ENCODE measurements around the gene PDLIM3. TPM values are rescaled to one million over a fixed set of nuclear protein-coding genes. Genes with fewer than 3 reads are reported as not detected.
A peak's percentile ranks its signal among the peaks of the same experiment; 100 is the strongest.

PDLIM3 gene
- total and polyA plus RNA-seq, 2 of the 13 experiments (the other 11 are each of a cell fraction or from before 2014, with no cell fraction given): 5.9 to 14.0 TPM

DNA sequence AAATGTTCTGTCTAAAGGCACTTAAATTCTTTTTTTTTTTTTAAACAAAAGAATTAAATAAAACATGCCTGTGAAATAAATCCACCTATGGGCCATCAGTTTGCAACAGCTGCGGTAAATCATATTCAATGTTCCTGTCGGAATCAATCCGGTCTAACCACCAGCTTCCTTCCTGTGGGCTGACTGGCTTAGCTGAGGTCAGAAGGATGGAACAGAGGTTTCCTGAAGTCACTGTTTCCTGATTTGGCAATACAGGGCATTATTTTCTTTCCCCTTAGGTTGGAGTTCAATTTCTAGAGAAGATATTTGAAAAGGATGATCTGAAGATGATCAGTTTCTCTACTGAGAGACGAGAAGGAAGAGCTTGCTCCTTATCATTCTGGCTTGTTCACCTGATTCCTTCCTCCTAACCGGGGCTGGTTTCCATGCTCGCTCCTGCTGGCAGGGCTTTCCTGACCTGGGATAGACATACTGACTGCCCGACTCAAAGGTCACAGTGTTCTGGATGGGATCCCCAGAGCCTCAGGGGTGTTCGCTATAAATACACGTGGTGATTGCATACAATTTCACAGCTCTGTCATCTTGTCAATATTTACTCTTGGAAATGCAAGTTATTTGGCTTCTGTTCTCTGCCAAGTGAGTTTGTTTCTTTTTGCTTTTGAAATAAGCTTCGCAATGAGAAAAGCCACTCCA is 21.7 kb downstream of the PDLIM3 start:
- ATAC-seq (peak; percentile 100), DNase-seq (ENCODE audit: low spot score) (peak; percentile 73), FAIRE-seq (peak; percentile 74)
- Histone ChIP-seq H3K4me3 (replicated peaks in 1 of 3; ENCODE audit: insufficient read depth in 1 of 3, low read depth in 2 of 3, low read length in 3 of 3) (peak overlapping the region in 2 of 3 experiments; percentile 19 to 24; a peak in 4 of 6 replicates), H3K27ac (ENCODE audit: extremely low read length, insufficient read depth, low read length) (peak overlapping the region; percentile 59), H3K9me3 (ENCODE audit: low read length) (no peaks in the 10 kb centered on the region), H3K27me3 (ENCODE audit: control insufficient read depth in 1 of 2, insufficient read depth in 2 of 2, low read length in 2 of 2) (no peaks in the 10 kb centered on the region), H4K20me1 (ENCODE audit: insufficient read depth, low read length) (no peaks in the 10 kb centered on the region), H2AFZ (ENCODE audit: low read length) (no peak overlapping the region), H3K79me2 (ENCODE audit: insufficient read depth, low read length) (no peaks in the 10 kb centered on the region), H3K36me3 (replicated peaks in 1 of 2; ENCODE audit: control insufficient read depth in 1 of 2, insufficient read depth in 2 of 2, low read length in 2 of 2) (no peaks in the 10 kb centered on the region), H3K4me2 (ENCODE audit: low read depth, low read length) (peak overlapping the region; percentile 69), H3K9ac (ENCODE audit: insufficient read depth, low read depth, low read length) (peak overlapping the region; percentile 38; the same call in 1 of the 2 replicates), H3K4me1 (ENCODE audit: insufficient read depth, low read length) (peaks cover 23% of the 10 kb centered on the region)
- ChIA-PET CTCF (ENCODE audit: low intra/inter-chr PET ratio, low total read pairs) (no interaction called here), POLR2A (interaction anchor here (1.2 to 1.5 kb wide), 6 partner anchors 10 to 53 kb away, joined by 3 to 8 read pairs (median 4); partner anchors contain the start of gene PDLIM3)
- in situ Hi-C loops (cut with HindIII; ENCODE audit: extremely low pct_ligation_motif_present, low pct_unique_long_range_greater_than_20kb) (loop anchor here (10.0 kb wide), 1 partner anchor 81 kb away; no protein-coding TSS in a partner anchor), intact Hi-C loops (cut with micrococcal nuclease; ENCODE audit: unreplicated experiment) (loop anchor here (5.0 kb wide), 1 partner anchor 41 kb away; the partner anchor contains the start of gene CCDC110)
- 10% methylated on average over 10 of the region's 10 CpGs for WGBS (ENCODE audit: low lambda C conversion rate)
- TSS peak; percentile 64 for BruUV-seq (replicated peaks)
- no peak for TF ChIP-seq TAF1 (CRISPR knock-in tag; IDR thresholded peaks at IDR 0.05)
- TF ChIP-seq ERF (CRISPR knock-in tag; IDR thresholded peaks at IDR 0.05): peak; percentile 35; the same call in 1 of the 2 replicates
- 0 out of 2 replicates have a peak, but pooled peaks have one; percentile 32 for TF ChIP-seq HOMEZ (CRISPR knock-in tag; IDR thresholded peaks at IDR 0.05; ENCODE audit: low read depth)
- TF ChIP-seq ZNF770 (CRISPR knock-in tag; IDR thresholded peaks at IDR 0.05): no peak
- TF ChIP-seq NFIC (IDR thresholded peaks at IDR 0.05; ENCODE audit: low read length): 0 out of 2 replicates have a peak, but pooled peaks have one; percentile 37
- peak; percentile 48; the same call in 1 of the 2 replicates for TF ChIP-seq ZNF12 (CRISPR knock-in tag; IDR thresholded peaks at IDR 0.05)
- TF ChIP-seq HHEX (CRISPR knock-in tag; IDR thresholded peaks at IDR 0.05): peak; percentile 44; the same call in 1 of the 2 replicates
- TF ChIP-seq, protein P1, sequence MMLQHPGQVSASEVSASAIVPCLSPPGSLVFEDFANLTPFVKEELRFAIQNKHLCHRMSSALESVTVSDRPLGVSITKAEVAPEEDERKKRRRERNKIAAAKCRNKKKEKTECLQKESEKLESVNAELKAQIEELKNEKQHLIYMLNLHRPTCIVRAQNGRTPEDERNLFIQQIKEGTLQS (CRISPR knock-in tag; IDR thresholded peaks at IDR 0.05): 0 out of 2 replicates have a peak, but pooled peaks have one; percentile 23
- TF ChIP-seq HMGA1 (CRISPR knock-in tag; conservative IDR thresholded peaks at IDR 0.05): no peak
- TF ChIP-seq ZBTB25 (CRISPR knock-in tag; IDR thresholded peaks at IDR 0.05): peak; percentile 57; the same call in 1 of the 2 replicates
- no peak for TF ChIP-seq ATF2 (CRISPR knock-in tag; IDR thresholded peaks at IDR 0.05)
- no peak for TF ChIP-seq FOXA1 (IDR thresholded peaks at IDR 0.05)
- peak; percentile 77 for TF ChIP-seq FOXA1 (CRISPR knock-in tag; IDR thresholded peaks at IDR 0.05)
- no peak for TF ChIP-seq ZFP82 (CRISPR knock-in tag; IDR thresholded peaks at IDR 0.05; ENCODE audit: borderline replicate concordance)
- TF ChIP-seq, protein P2, sequence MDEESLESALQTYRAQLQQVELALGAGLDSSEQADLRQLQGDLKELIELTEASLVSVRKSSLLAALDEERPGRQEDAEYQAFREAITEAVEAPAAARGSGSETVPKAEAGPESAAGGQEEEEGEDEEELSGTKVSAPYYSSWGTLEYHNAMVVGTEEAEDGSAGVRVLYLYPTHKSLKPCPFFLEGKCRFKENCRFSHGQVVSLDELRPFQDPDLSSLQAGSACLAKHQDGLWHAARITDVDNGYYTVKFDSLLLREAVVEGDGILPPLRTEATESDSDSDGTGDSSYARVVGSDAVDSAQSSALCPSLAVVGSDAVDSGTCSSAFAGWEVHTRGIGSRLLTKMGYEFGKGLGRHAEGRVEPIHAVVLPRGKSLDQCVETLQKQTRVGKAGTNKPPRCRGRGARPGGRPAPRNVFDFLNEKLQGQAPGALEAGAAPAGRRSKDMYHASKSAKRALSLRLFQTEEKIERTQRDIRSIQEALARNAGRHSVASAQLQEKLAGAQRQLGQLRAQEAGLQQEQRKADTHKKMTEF (CRISPR knock-in tag; IDR thresholded peaks at IDR 0.05): peak; percentile 70
